GM12878 (cell line): Measurements from ENCODE around the gene INSIG2. TPM values are rescaled to one million over a fixed set of nuclear protein-coding genes. Genes with fewer than 3 reads are reported as not detected.

Experiments
- ATAC-seq: fragments of 200-7000 bp; cut with Tn5 transposase; 3 replicates; pipeline ENCODE4 v1.9.1; 2020; ENCODE audit warnings: mild to moderate bottlenecking, moderate library complexity
- BruUV-seq: library from RNA; stranded (reverse); fragments of 400-500 nt; replicated peaks from 2 replicates; lab custom pipeline; 2021; lab: Mats Ljungman, UMichigan
- CTCF ChIA-PET: fragments of 300-600 bp; sonication (Branson Sonifier 250); formaldehyde crosslinking; extraction: SDS; loops from one replicate; lab custom pipeline; 2021; ENCODE audit warnings: inconsistent platforms; lab: Yijun Ruan, JAX
- POLR2A ChIA-PET: fragments of 350-600 bp; formaldehyde crosslinking; extraction: SDS; loops from one replicate; lab custom pipeline; 2021; ENCODE audit warnings: inconsistent platforms; lab: Charles Lee
- RAD21 ChIA-PET: fragments of 300-600 bp; sonication (Branson Sonifier 250); formaldehyde crosslinking; loops from one replicate; lab custom pipeline; 2023; ENCODE audit warnings: antibody characterized with exemption; ENCODE audit not compliant: unreplicated experiment; lab: Charles Lee
- SMC1A ChIA-PET: fragments of 300-600 bp; sonication (Branson Sonifier 250); formaldehyde crosslinking; loops from one replicate; lab custom pipeline; 2023; ENCODE audit not compliant: unreplicated experiment, uncharacterized antibody; lab: Charles Lee
- DNase-seq: peaks from one replicate; pipeline ENCODE4 v3.0.0-alpha.2; 2011; ENCODE audit warnings: low read depth, low spot score
- FAIRE-seq: peaks from 3 replicates; lab custom pipeline; 2011; peaks lifted over from hg19 to GRCh38; lab: Jason Lieb, UNC
- H2AFZ ChIP-seq: 2 replicates; pipeline ENCODE4 v1.6.0; 2011; ENCODE audit warnings: low read depth, low read length, control low read depth; ENCODE audit not compliant: control insufficient read depth
- H3K27ac ChIP-seq: 2 replicates; pipeline ENCODE4 v1.5.1; 2011; ENCODE audit warnings: control low read depth; ENCODE audit not compliant: control insufficient read depth, insufficient read depth
- H3K27me3 ChIP-seq, 2 experiments: replicated peaks in 1 of 2; 2 replicates each; pipeline versions ENCODE4 v1.6.0 to v1.6.1; 2011; ENCODE audit warnings: low read length in 1 of 2; ENCODE audit not compliant: control insufficient read depth in 2 of 2, insufficient read depth in 2 of 2
- H3K36me3 ChIP-seq, 2 experiments: 2 replicates each; pipeline ENCODE4 v1.5.1; 2011; ENCODE audit warnings: low read length in 1 of 2; ENCODE audit not compliant: control insufficient read depth in 2 of 2, insufficient read depth in 2 of 2
- H3K4me1 ChIP-seq: 2 replicates; pipeline ENCODE4 v1.6.1; 2011; ENCODE audit warnings: mild to moderate bottlenecking, low read length, moderate library complexity, mixed read lengths; ENCODE audit not compliant: control insufficient read depth, insufficient read depth
- H3K4me2 ChIP-seq: 2 replicates; pipeline ENCODE4 v1.6.0; 2011; ENCODE audit warnings: control low read depth; ENCODE audit not compliant: control insufficient read depth, insufficient read depth
- H3K4me3 ChIP-seq: fragments of 200-600 bp; sonication (generic); 2 replicates; pipeline ENCODE4 v1.5.1; 2016
- H3K79me2 ChIP-seq: 2 replicates; pipeline ENCODE4 v1.6.0; 2011; ENCODE audit warnings: low read length; ENCODE audit not compliant: control insufficient read depth, insufficient read depth
- H3K9ac ChIP-seq: 2 replicates; pipeline ENCODE4 v1.8.0; 2011; ENCODE audit warnings: low read length, control low read depth, mixed read lengths; ENCODE audit not compliant: control insufficient read depth, insufficient read depth
- H3K9me3 ChIP-seq: replicated peaks from 3 replicates; pipeline ENCODE4 v1.5.1; 2011; ENCODE audit warnings: mild to moderate bottlenecking, low read length; ENCODE audit not compliant: control insufficient read depth, insufficient read depth
- H4K20me1 ChIP-seq: 2 replicates; pipeline ENCODE4 v1.6.0; 2011; ENCODE audit not compliant: control insufficient read depth, insufficient read depth
- EP300 ChIP-seq, 2 experiments: fragments of 150-350 bp in 1 of 2; IDR thresholded peaks; 2 replicates each; pipeline ENCODE4 v1.6.1; 2011 to 2012; ENCODE audit warnings: low read depth in 2 of 2, low read length in 2 of 2, borderline replicate concordance in 1 of 2, improper control_type of control experiment in 1 of 2, inconsistent platforms in 1 of 2; ENCODE audit not compliant: control insufficient read depth in 1 of 2
- HDAC6 ChIP-seq: fragments of 200-600 bp; sonication (generic); IDR thresholded peaks from one replicate; pipeline ENCODE4 v1.8.0; 2017; ENCODE audit warnings: antibody characterized with exemption; ENCODE audit not compliant: unreplicated experiment
- NBN ChIP-seq: fragments of 450-650 bp; IDR thresholded peaks from 2 replicates; pipeline ENCODE4 v1.6.1; 2016
- RCOR1 ChIP-seq: conservative IDR thresholded peaks from 2 replicates; pipeline ENCODE4 v1.6.1; 2012; ENCODE audit warnings: low read depth, low read length, improper control_type of control experiment
- ZBED1 ChIP-seq: IDR thresholded peaks from 2 replicates; pipeline ENCODE4 v1.6.1; 2016; ENCODE audit warnings: borderline replicate concordance
- ZNF207 ChIP-seq: fragments of 450-650 bp; IDR thresholded peaks from 2 replicates; pipeline ENCODE4 v1.6.1; 2014; ENCODE audit warnings: antibody characterized with exemption, mild to moderate bottlenecking, borderline replicate concordance
- WGBS: methylation state at CpG from one replicate; pipeline ENCODE4 v1.1.6; 2016; ENCODE audit warnings: low lambda C conversion rate; ENCODE audit not compliant: insufficient replicate concordance, insufficient coverage; ENCODE audit errors: missing lambda C conversion rate; 5-methylcytosine and 5-hydroxymethylcytosine counted together
- in situ Hi-C: fragments of 300-500 bp; cut with MboI; formaldehyde crosslinking; loops from 9 replicates; pipeline ENCODE4 v1.14.3; 2018; ENCODE audit warnings: mixed read lengths
- intact Hi-C: fragments of 100-400 bp; cut with micrococcal nuclease; formaldehyde crosslinking; loops from one replicate; pipeline ENCODE4 v1.14.2; 2022; ENCODE audit not compliant: unreplicated experiment
- polyA plus RNA-seq, 11 experiments: library from polyadenylated mRNA; depleted of rRNA in 4 of 11; unstranded in 6 of 11; stranded (reverse) in 5 of 11; fragments of >200 nt; fragmentation: Nextera tagmentation in 4 of 11; fragmentation: Illumina TruSeq in 1 of 11; extraction: Ambion mirVana in 4 of 11; extraction: Trizol in 1 of 11; gene quantifications; 1 replicate in 1 of 11; 2 replicates in 10 of 11; pipeline versions ENCODE4 v1.2.1 to v1.2.3, GENCODE V29; 2011 to 2016; ENCODE audit warnings: inconsistent platforms in 2 of 11, missing spikeins in 2 of 11, low read depth in 1 of 11
- total RNA-seq, 4 experiments: library from RNA; depleted of rRNA in 3 of 4; stranded (reverse); fragments of >200 nt in 3 of 4; fragmentation: Illumina TruSeq in 1 of 4; extraction: Trizol in 1 of 4; gene quantifications; 2 replicates each; pipeline versions ENCODE4 v1.2.1 to v1.2.3, GENCODE V29; 2013 to 2021
- TF ChIP-seq, protein P1 (sequence below): fragments of 450-650 bp; IDR thresholded peaks from 2 replicates; pipeline ENCODE4 v1.6.1; 2016; ENCODE audit warnings: mild to moderate bottlenecking, moderate library complexity, borderline replicate concordance

The INSIG2 gene
- total and polyA plus RNA-seq, 10 of the 15 experiments (the other 5 are each of a cell fraction or from before 2014, with no cell fraction given), result 4.9 to 92.7 (median 12.0) TPM

DNA sequence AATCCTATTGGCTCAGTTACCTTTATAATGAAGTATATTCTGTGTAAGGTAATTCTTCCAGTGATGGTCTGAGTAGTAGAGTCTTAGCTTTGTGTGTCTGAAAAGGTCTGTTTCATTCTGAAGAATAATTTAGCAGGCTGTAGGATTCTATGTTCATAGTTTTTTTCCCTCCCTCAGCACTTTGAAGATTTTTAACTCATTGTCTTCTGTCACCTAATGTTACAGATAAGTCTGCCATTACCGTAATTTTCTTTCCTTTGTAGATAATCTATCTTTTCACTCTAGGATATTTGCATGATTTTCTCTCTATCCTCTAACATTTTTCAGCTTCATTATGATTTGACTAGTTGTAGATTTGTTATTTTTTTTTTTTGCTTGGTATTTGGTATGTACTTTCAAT, 22.7 kb downstream of the INSIG2 start:
- ChIA-PET CTCF (interaction anchor here (1.1 kb wide), 1 partner anchor 22 kb away, joined by 4 read pairs; no protein-coding TSS in a partner anchor), RAD21 (no interaction called here), SMC1A (no interaction called here), POLR2A (no interaction called here)
- Histone ChIP-seq H3K4me3 (no peak overlapping the region), H3K36me3 (peaks cover 0 to 6% of the 10 kb centered on the region in 2 experiments; a peak in 2 of 4 replicates), H3K79me2 (no peaks in the 10 kb centered on the region), H2AFZ (no peak overlapping the region), H3K9me3 (no peaks in the 10 kb centered on the region), H3K4me1 (no peaks in the 10 kb centered on the region), H3K27me3 (no peaks in the 10 kb centered on the region), H3K27ac (no peak overlapping the region), H4K20me1 (no peaks in the 10 kb centered on the region), H3K9ac (no peak overlapping the region), H3K4me2 (no peak overlapping the region)
- 100% methylated on average over 1 of the region's 1 CpG for WGBS
- DNase-seq (no peak), FAIRE-seq (no peak), ATAC-seq (no peak)
- intact Hi-C loops (no loop called here), in situ Hi-C loops (no loop called here)
- no TSS peak for BruUV-seq
- no peak for TF ChIP-seq ZBED1

DNA sequence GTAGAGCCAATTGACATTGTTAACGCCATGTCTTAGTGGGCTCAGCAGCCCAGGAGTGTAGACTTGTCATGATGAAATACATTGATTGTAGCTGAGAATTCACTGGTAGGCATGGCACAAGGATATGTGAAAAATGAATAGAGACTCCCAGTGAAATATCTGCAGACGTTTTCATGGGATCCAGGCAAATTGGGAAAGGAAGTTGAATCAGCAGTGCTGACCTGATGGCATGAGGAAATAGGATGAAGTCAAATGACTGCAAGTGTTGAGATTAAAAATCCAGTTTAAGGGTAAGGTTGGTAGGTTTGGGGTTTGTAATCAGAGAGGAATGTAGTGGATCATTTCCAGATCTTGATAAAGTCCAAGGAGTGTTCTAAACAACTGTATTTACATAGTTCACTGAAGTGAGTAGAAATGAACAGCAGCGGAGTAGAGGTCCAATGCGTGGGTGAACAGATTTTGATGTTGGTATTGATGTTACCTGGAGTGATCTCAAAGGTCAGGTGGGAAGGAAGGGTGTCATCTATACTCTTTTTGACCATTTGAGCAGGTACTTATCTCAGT, 24.6 kb downstream of the INSIG2 start:
- SMC1A ChIA-PET, result interaction anchor here (0.6 kb wide), 1 partner anchor 17 kb away, joined by 3 read pairs; no protein-coding TSS in a partner anchor

More for the DNA sequence above, 24.6 kb downstream of the INSIG2 start:
- ATAC-seq (no peak), FAIRE-seq (no peak), DNase-seq (no peak)
- Histone ChIP-seq H3K27me3 (no peaks in the 10 kb centered on the region), H3K4me3 (no peak overlapping the region), H3K4me1 (no peaks in the 10 kb centered on the region), H3K9me3 (no peaks in the 10 kb centered on the region), H3K36me3 (no peaks in the 10 kb centered on the region; a peak in 2 of 4 replicates), H2AFZ (no peak overlapping the region), H3K79me2 (no peaks in the 10 kb centered on the region), H4K20me1 (no peaks in the 10 kb centered on the region), H3K27ac (no peak overlapping the region), H3K9ac (no peak overlapping the region), H3K4me2 (no peak overlapping the region)
- BruUV-seq, result no TSS peak
- RAD21 ChIA-PET, result no interaction called here
- POLR2A ChIA-PET, result no interaction called here
- 98% methylated on average over 4 of the region's 4 CpGs for WGBS
- in situ Hi-C loops (no loop called here), intact Hi-C loops (no loop called here)
- no peak for TF ChIP-seq HDAC6
- no peak for TF ChIP-seq RCOR1
- no peak for TF ChIP-seq EP300 (IDR thresholded peaks at IDR 0.05; ENCODE audit: borderline replicate concordance in 1 of 2, control insufficient read depth in 1 of 2, low read depth in 2 of 2, low read length in 2 of 2)
- TF ChIP-seq ZNF207, result no peak
- TF ChIP-seq, protein P1, sequence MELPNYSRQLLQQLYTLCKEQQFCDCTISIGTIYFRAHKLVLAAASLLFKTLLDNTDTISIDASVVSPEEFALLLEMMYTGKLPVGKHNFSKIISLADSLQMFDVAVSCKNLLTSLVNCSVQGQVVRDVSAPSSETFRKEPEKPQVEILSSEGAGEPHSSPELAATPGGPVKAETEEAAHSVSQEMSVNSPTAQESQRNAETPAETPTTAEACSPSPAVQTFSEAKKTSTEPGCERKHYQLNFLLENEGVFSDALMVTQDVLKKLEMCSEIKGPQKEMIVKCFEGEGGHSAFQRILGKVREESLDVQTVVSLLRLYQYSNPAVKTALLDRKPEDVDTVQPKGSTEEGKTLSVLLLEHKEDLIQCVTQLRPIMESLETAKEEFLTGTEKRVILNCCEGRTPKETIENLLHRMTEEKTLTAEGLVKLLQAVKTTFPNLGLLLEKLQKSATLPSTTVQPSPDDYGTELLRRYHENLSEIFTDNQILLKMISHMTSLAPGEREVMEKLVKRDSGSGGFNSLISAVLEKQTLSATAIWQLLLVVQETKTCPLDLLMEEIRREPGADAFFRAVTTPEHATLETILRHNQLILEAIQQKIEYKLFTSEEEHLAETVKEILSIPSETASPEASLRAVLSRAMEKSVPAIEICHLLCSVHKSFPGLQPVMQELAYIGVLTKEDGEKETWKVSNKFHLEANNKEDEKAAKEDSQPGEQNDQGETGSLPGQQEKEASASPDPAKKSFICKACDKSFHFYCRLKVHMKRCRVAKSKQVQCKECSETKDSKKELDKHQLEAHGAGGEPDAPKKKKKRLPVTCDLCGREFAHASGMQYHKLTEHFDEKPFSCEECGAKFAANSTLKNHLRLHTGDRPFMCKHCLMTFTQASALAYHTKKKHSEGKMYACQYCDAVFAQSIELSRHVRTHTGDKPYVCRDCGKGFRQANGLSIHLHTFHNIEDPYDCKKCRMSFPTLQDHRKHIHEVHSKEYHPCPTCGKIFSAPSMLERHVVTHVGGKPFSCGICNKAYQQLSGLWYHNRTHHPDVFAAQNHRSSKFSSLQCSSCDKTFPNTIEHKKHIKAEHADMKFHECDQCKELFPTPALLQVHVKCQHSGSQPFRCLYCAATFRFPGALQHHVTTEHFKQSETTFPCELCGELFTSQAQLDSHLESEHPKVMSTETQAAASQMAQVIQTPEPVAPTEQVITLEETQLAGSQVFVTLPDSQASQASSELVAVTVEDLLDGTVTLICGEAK, result no peak
- TF ChIP-seq NBN, result no peak
- CTCF ChIA-PET, result interaction anchor here (1.3 kb wide), 1 partner anchor 52 kb away, joined by 3 read pairs; no protein-coding TSS in a partner anchor
